Esophagus squamous epithelium (tissue), 5 donors: ENCODE measurements around the gene ADGRB3. TPM values are rescaled to one million over a fixed set of nuclear protein-coding genes. Genes with fewer than 3 reads are reported as not detected.

Experiments
- DNase-seq: peaks from one replicate; lab custom pipeline; 2025; lab: John Stamatoyannopoulos, UW
- H3K27ac ChIP-seq, 4 donors: fragments of 200-600 bp; sonication (generic); one replicate each; pipeline ENCODE4 v1.5.1; 2016 to 2019; ENCODE audit warnings: mild to moderate bottlenecking in 1 of 4
- H3K27me3 ChIP-seq, 4 donors: fragments of 200-600 bp; sonication (generic); 1 replicate in 3 of 4; 2 replicates in 1 of 4; pipeline versions ENCODE4 v1.5.1 to v1.6.0; 2017 to 2021; ENCODE audit warnings: antibody characterized with exemption in 1 of 4
- H3K36me3 ChIP-seq, 3 donors: fragments of 200-600 bp; sonication (generic); one replicate each; pipeline ENCODE4 v1.5.1; 2016 to 2019
- H3K4me1 ChIP-seq, 3 donors: fragments of 200-600 bp; sonication (generic); one replicate each; pipeline ENCODE4 v1.5.1; 2017 to 2019
- H3K4me3 ChIP-seq, 4 donors: fragments of 200-600 bp; sonication (generic); 1 replicate in 3 of 4; 2 replicates in 1 of 4; pipeline ENCODE4 v1.5.1; 2016 to 2019; ENCODE audit warnings: mild to moderate bottlenecking in 2 of 4, moderate library complexity in 1 of 4
- H3K9me3 ChIP-seq, 3 donors: fragments of 200-600 bp; sonication (generic); one replicate each; pipeline ENCODE4 v1.5.1; 2016 to 2019
- CTCF ChIP-seq, 6 experiments: fragments of 450-650 bp in 4 of 6; fragments of 200-600 bp in 2 of 6; sonication (generic) in 2 of 6; IDR thresholded peaks; one replicate each; pipeline ENCODE4 v1.5.1; 2016 to 2019; ENCODE audit warnings: antibody characterized with exemption in 6 of 6, mild to moderate bottlenecking in 4 of 6, moderate library complexity in 4 of 6
- POLR2A ChIP-seq, 4 donors: fragments of 450-650 bp; IDR thresholded peaks; one replicate each; pipeline ENCODE4 v1.6.1; 2017; ENCODE audit warnings: antibody characterized with exemption in 4 of 4, mild to moderate bottlenecking in 4 of 4, moderate library complexity in 3 of 4
- WGBS, 2 donors: methylation state at CpG; one replicate each; pipeline ENCODE4 v1.1.5; 2018; 5-methylcytosine and 5-hydroxymethylcytosine counted together
- intact Hi-C: fragments of 100-400 bp; cut with DNase I; formaldehyde crosslinking; loops from one replicate; pipeline ENCODE4 v1.15.0; 2022
- total RNA-seq, 4 donors: library from RNA; depleted of rRNA; stranded (reverse); fragments of >200 nt; gene quantifications; one replicate each; pipeline ENCODE4 v1.1.0, GENCODE V29; 2016
- donor health status: DM: yes; HTN: yes; CAD: no.

ADGRB3 gene
- total RNA-seq, 4 donors from 2014 or later: 0.04 to 1.1 (median 0.32) TPM

DNA sequence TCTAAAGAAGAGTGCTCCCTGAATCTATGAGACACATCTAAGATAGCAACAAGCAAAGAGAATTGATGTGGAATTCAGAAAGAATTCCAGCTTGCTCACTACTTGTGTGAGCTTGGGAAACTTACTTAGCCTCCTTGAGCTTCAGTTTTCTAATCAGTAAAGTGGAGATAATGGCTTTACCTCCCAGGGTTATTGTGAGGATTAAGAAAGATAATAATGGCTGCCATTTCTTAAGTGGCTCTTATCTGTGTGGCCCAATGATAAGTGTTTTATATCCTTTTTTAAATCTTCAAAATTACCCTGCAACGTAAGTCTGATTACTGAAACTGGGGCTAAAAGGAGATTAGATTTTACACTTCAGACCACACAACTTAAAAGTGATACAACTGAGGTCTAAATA lies 743.2 kb downstream of the ADGRB3 start:
- Histone ChIP-seq H3K9me3 (no peaks in the 10 kb centered on the region), H3K27ac (no peak overlapping the region), H3K27me3 (no peaks in the 10 kb centered on the region), H3K4me3 (no peak overlapping the region), H3K4me1 (no peaks in the 10 kb centered on the region), H3K36me3 (no peaks in the 10 kb centered on the region)
- no peak for DNase-seq
- no peak for TF ChIP-seq CTCF (IDR thresholded peaks at IDR 0.05)
- no peak for TF ChIP-seq POLR2A (IDR thresholded peaks at IDR 0.05)
- WGBS, 2 donors: 20 to 29% methylated on average over 1 of the region's 1 CpG
- intact Hi-C loops: no loop called here

- Histone ChIP-seq H3K27me3 (no peaks in the 10 kb centered on the region), H3K9me3 (no peaks in the 10 kb centered on the region), H3K27ac (no peak overlapping the region), H3K36me3 (no peaks in the 10 kb centered on the region), H3K4me1 (no peaks in the 10 kb centered on the region), H3K4me3 (no peak overlapping the region)
- WGBS, 2 donors: 56 to 57% methylated on average over 3 of the region's 3 CpGs
- intact Hi-C loops: no loop called here
- no peak for TF ChIP-seq CTCF (IDR thresholded peaks at IDR 0.05)
- no peak for TF ChIP-seq POLR2A (IDR thresholded peaks at IDR 0.05)
- DNase-seq: no peak
Measured at GRCh38 chr6:69379518-69379917, 744.4 kb downstream of the ADGRB3 start.

- intact Hi-C loops: no loop called here
- Histone ChIP-seq H3K27ac (no peak overlapping the region), H3K4me1 (no peaks in the 10 kb centered on the region), H3K27me3 (no peaks in the 10 kb centered on the region), H3K9me3 (no peaks in the 10 kb centered on the region), H3K4me3 (no peak overlapping the region), H3K36me3 (no peaks in the 10 kb centered on the region)
- no peak for TF ChIP-seq CTCF (IDR thresholded peaks at IDR 0.05)
- no peak for TF ChIP-seq POLR2A (IDR thresholded peaks at IDR 0.05)
- 63 to 67% methylated on average over 3 of the region's 3 CpGs for WGBS, 2 donors
- DNase-seq: no peak
Measured at GRCh38 chr6:69383627-69384026, 748.5 kb downstream of the ADGRB3 start.

GRCh38 chr6:69386426-69386825 lies 751.3 kb downstream of the ADGRB3 start:
- H3K4me1 ChIP-seq: no peaks in the 10 kb centered on the region
- no peak overlapping the region for H3K4me3 ChIP-seq
- no peak for TF ChIP-seq CTCF (IDR thresholded peaks at IDR 0.05)
- TF ChIP-seq POLR2A (IDR thresholded peaks at IDR 0.05): no peak
- no peaks in the 10 kb centered on the region for H3K36me3 ChIP-seq
- H3K9me3 ChIP-seq: no peaks in the 10 kb centered on the region
- intact Hi-C loops: no loop called here
- WGBS, 2 donors: 50 to 54% methylated on average over 5 of the region's 5 CpGs
- no peak for DNase-seq
- no peaks in the 10 kb centered on the region for H3K27me3 ChIP-seq
- H3K27ac ChIP-seq: no peak overlapping the region

DNA sequence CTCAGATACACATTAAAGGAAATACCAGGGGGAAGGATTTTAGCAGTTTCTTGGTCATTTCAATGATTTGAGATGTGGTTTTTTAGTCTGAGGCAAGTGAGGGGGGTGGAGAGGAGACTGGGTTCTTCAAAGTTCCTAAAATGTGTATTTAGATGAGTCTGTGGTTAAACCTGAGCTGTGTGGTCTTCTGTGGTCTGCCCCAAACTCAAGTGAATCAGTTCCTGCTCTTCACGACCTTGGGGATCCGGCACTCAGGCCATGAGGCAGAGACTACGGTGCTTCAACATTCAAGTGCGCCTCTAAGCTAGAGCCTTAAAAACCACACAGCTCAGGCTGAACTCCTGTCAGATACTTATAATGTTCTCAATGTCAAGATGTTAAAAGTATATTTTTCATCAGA lies 755.0 kb downstream of the ADGRB3 start:
- H3K9me3 ChIP-seq: no peaks in the 10 kb centered on the region
- TF ChIP-seq POLR2A (IDR thresholded peaks at IDR 0.05) (no peak), CTCF (IDR thresholded peaks at IDR 0.05) (no peak)
- no peaks in the 10 kb centered on the region for H3K36me3 ChIP-seq
- no peak overlapping the region for H3K27ac ChIP-seq
- intact Hi-C loops: no loop called here
- 76 to 79% methylated on average over 4 of the region's 4 CpGs for WGBS, 2 donors
- no peak for DNase-seq
- no peak overlapping the region for H3K4me3 ChIP-seq
- H3K27me3 ChIP-seq: no peaks in the 10 kb centered on the region
- H3K4me1 ChIP-seq: no peaks in the 10 kb centered on the region
